AG09309 (cell line): ENCODE data around the gene RASSF8.

ENCODE experiments used
- DNase-seq: peaks from one replicate; pipeline ENCODE4 v3.0.0-alpha.2; 2010; ENCODE audit warnings: low read depth
- H3K4me3 ChIP-seq: 2 replicates; pipeline ENCODE4 v1.5.1; 2011; ENCODE audit warnings: mild to moderate bottlenecking, low read depth, low read length, moderate library complexity; ENCODE audit not compliant: control insufficient read depth
- CTCF ChIP-seq: IDR thresholded peaks from 2 replicates; pipeline ENCODE4 v1.5.1; 2011; ENCODE audit warnings: mild to moderate bottlenecking, low read depth, low read length, inconsistent platforms; ENCODE audit not compliant: insufficient read depth, control insufficient read depth; ENCODE audit errors: missing control alignments

RASSF8 gene

DNA sequence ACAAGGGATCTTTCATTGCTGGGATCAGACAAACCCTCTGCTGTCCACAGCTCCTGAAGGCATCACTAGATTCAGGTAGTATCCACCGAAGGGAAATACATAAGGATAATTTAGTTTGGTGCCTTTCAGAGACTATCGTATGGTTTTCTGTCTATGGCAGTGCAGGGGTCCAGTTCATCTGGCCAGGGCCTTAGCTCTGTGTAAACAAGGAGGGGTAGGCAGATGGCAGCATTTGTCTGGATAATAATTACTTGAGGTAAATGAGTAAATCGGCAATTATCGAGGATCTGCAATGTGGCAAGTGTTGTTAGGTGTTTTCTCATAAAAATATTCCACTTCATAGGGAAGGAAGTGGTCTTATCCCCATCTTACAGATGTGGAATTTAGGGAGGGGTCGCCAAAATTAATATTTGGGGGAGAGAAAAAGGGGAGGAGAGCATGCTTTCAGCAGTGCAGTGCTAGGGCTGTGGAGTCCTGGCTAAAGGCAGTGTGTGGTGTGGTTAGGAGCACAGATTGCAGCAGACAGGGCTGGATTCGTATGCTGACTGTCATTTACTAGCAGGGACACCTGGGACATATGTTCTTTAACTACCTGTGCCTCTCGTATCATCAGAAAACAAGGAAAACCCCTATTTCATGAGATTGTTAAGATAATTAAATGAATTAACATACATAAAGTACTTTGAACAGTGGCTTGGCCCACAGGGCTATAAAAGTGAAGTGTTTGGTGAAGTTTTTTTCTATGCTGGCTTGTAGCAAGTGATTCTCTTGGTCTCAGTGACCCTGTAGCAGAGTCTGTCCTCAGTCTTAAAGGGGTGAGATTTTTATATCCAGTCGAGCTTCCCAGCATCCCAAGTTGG lies 27.1 kb downstream of the RASSF8 start:
- DNase-seq = no peak
- no peak overlapping the region for H3K4me3 ChIP-seq
- TF ChIP-seq CTCF = no peak

GRCh38 chr12:25986180-25986579 lies 27.7 kb downstream of the RASSF8 start:
- no peak for TF ChIP-seq CTCF
- no peak for DNase-seq

DNA sequence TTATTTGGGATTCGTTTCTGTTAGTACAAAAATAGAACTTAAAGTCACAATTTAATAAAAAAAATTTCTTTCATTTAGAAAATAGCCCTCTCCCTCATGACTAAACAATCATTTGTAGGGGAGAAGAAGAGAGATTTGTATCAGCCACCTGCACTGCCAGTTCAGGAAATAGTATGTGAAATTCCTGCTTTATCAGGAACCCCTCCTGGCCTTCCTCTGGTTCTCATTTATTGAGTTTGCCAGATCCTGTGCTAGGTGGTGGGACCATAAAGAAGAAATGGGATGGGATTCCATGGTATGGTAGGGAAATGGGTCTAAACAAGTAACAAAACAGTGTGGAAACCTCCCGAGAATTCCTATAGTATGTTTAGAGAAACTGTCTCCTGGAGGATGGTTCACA lies 30.0 kb downstream of the RASSF8 start:
- DNase-seq = no peak
- H3K4me3 ChIP-seq = no peak overlapping the region
- no peak for TF ChIP-seq CTCF

More at GRCh38 chr12:25986180-25986579, 27.7 kb downstream of the RASSF8 start:
- no peak overlapping the region for H3K4me3 ChIP-seq

DNA sequence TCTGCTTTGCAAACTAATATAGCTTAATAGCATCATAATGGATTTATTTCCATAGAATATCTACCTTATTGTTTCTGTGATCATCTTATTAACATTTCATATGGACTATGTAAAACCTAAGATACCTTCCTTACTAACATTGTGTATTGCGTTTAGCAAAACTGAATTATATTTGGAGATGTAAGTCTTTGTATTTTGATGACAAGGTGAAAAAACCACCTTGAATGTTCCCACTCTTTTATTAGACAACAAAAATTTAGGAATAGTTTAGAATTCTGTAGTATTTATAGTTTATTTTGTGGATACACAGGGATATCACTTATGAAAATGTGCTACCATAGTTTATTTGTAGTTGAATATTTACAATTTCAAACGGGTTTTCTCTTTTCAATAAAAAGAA lies 32.0 kb downstream of the RASSF8 start:
- H3K4me3 ChIP-seq = no peak overlapping the region
- no peak for TF ChIP-seq CTCF
- DNase-seq = no peak

DNA sequence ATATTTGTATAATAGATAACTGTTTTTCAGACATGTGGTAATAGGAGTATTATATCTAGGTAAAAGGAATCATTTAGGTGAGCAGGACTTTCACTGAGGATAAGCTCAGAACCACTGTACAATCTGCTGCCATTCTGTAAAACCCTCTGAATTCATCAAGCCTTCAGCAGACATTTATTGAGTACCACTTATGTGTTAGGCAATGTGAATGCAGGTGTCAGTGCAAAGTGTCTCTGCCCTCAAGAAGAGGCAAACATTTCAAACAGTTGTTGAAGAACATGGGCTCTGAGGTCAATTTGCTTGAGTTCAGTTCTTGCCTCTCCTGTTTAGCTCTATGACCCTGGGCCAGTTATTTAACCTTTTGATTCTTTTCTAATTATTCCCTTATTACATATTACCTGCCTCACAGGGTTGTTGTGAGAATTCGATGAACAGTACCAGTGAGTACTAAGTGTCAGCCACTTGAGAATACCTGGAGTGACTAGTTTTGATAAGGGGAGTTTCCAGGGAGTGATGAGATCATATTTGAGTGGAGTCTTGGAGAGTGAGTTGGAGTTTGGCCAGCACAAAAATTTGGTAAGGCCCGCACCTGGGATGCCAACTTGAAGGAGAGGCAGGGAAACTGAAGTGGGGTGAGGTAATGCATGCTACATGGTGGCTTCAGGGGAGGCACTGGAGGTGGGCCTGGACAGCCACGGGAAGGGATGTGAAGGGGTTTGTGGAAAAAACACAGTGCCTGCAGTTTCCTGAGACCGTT lies 33.7 kb downstream of the RASSF8 start:
- H3K4me3 ChIP-seq = no peak overlapping the region
- DNase-seq = no peak
- no peak for TF ChIP-seq CTCF

- DNase-seq = peak; percentile 98
- no peak for TF ChIP-seq CTCF
- H3K4me3 ChIP-seq = no peak overlapping the region
Measured at GRCh38 chr12:25993901-25994651, 35.6 kb downstream of the RASSF8 start.
